GM19455 (cell line): ENCODE results near the gene CAD.
"Not testable (repeated sequence)": the region's sequence is repeated elsewhere in the genome, so short reads cannot be mapped to it uniquely, and the experiment has no call there.

Experiments
- ATAC-seq: cut with Tn5 transposase; IDR thresholded peaks from one replicate; pipeline ENCODE4 v1.9.1; 2021; ENCODE audit not compliant: unreplicated experiment

The CAD gene

DNA sequence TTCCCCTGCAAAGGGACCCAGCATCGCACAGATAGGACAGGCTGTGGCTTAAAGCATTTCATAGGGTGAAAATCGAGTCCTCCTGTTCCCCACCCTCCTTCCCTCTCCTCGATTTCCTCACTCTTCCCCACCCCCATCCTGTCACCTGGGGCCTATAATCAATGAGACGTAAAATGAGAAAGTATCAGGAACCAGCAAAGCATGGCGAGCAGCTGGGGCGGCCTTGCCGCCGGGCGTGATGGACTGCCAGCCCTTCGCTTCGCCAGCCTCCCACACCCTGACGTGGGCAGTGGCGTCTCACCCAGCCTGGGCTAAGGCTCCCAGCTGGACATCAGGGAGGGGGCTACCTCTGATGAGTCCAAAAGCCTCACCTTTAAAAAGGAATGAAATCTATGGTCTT is 34.6 kb downstream of the CAD start:
- ATAC-seq = no peak

DNA sequence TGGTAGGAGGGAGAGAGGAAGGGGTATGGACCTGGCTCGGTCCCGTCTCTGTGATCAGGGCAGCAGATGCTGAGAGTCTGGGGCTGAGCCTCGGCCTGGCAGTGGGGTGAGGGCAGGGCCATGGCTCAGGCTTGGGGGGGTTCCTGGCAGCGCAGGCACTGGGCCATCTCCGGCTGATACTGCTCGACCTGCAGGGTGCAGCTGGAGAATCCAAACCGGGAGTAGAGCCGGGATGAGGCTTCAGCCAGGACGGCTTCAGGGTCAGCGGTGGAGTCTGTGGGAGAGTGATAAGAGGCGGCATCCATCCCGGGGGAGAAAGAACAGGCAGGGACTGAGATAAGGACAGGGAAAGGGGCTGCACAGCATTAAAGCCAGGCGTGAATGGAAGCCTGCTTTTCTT is 38.0 kb downstream of the CAD start:
- no peak for ATAC-seq

DNA sequence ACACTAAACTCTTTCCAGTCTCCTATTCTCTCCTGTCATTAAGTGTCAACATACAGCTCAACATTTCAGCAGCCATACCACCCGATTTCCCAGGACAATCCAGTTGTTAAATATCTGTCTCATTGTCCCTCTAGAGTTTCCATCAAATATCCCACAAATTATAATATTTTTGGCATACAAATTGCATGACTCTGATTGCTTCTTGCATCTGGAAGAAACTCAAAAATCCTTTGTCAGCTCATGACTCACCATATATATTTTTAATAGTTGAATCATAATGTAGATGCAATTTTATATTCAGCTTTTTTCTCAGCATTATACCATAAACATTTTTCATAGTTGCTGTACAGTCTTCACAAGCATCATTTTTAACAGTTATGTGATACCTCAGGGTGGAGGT is 38.5 kb downstream of the CAD start:
- ATAC-seq = no peak

- no peak for ATAC-seq
These were observed 39.8 kb downstream of the CAD start for GRCh38 chr2:27256855-27257454.

GRCh38 chr2:27258051-27258450 is 40.9 kb downstream of the CAD start:
- no peak for ATAC-seq

DNA sequence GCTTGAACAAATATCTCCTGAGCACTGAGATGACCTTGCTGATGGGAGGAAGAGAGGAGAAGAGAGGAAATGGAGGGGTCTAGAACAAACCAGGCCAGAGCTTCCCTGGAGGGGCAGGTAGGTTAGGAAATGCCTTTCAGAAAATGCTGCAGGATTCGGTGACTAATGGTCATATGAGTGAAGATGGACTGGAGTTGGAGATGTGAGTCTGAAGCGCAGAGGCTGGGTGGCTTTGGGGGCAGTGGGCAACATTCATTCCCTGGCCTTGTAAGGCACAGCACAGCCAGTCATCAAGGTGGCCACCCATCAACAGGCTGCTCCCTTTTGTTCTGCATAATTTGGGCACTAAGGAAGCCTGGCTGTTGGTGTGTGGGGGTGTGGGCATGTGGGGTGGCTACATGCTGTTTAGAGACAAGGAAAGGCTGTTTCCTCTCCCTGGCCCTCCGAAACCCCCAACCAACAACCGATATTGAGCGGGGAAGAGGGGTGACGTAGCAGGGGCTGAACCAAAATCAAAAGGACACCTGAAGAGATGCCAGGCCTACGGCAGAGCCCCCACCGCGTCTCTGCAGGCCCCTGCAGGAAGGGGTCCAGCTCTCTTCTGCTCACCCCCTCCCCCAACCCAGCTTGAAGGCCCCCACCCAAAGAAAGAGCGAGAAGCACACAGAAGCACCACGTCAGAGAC is 44.2 kb downstream of the CAD start:
- no peak for ATAC-seq

- no peak for ATAC-seq
These were observed 44.7 kb downstream of the CAD start for GRCh38 chr2:27261926-27262298.

- ATAC-seq = no peak
These were observed 45.5 kb downstream of the CAD start, which contains the start of gene SLC30A3 for GRCh38 chr2:27262379-27263286. Gene SLC30A3 (minus strand): TSS chr2:27263047. CDS start chr2:27262906, 141 bp downstream.

GRCh38 chr2:27263287-27264252 is 46.4 kb downstream of the CAD start:
- ATAC-seq = no peak

DNA sequence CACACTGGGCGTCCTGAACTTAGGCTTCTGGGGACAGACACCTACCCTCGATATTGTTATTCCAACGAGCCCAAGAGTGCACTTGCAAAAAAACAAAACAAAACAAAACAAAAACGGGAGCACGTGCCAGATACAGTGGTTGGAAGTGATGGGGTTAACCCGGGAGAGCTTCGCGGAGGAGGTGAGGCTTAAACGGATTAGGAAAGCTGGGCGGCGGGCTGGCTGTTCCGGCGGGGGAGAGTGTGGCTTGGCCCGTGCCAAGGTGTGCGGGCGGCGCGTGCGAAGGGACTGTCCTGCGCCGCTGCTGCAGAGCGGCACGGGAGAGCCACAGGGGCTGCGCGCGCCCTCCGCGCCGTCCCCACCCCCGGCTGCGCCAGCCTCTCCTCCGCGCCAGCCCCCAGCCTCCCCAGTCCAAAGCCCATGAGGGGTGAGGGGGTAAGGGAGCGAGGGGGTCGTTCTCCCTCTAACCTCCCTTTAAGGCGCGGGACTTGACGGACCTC is 47.1 kb downstream of the CAD start:
- no peak for ATAC-seq

GRCh38 chr2:27264753-27265535 is 47.8 kb downstream of the CAD start:
- no peak for ATAC-seq

- no peak for ATAC-seq
These were observed 48.3 kb downstream of the CAD start for GRCh38 chr2:27265536-27265870.

DNA sequence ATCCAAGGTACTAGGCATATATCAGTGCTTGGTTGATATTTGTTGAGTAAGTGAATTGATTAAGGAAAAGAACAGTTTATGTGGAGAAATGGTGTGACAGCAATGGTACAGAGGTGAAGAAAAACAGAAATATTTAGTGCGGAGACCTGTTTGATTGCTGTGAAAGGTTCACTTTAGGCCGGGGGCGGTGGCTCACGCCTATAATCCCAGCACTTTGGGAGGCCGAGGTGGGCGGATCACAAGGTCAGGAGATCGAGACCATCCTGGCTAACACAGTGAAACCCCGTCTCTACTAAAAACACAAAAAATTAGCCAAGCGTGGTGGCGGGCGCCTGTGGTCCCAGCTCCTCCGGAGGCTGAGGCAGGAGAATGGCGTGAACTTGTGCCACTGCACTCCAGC is 51.1 kb downstream of the CAD start:
- ATAC-seq = not testable (repeated sequence)

DNA sequence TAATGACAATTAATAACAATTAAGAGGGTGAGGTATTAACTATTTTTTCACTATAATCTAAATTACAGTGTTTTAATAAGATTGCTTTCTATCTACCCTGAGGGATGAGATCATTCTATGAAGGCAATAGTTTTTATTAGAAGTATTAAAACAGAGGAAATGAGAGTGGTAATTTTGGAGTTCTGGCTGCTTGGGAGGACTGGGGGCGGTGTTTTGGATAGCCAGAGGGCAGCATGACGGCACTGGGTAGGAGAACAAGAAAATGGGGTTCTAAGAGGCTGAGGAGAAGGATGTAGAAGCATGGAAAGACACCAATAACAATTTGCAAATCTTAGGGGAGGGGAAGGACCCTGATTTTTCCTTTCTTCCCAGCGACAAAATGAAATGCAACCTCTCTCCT is 53.0 kb downstream of the CAD start:
- ATAC-seq = no peak

DNA sequence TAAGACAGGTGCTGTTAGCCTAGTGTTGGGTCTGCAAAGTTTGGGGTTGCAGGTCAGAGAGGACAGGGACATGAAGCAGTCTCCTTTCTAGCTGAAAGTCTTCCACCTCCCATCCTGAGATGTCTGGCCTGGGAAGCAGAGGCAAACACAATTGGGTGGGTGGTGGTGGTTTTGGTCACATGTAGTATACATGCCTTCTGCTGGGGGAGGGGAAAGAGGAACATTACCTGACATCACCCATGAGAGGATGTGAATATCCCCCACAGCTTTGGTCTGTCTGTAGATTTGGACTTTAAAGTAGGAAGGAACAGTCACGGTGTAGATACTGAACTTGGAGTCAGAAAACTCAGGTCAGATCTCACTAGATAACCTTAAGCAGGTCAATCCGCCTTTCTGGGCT is 53.5 kb downstream of the CAD start:
- no peak for ATAC-seq

GRCh38 chr2:27271631-27272340 is 54.6 kb downstream of the CAD start:
- ATAC-seq = no peak

DNA sequence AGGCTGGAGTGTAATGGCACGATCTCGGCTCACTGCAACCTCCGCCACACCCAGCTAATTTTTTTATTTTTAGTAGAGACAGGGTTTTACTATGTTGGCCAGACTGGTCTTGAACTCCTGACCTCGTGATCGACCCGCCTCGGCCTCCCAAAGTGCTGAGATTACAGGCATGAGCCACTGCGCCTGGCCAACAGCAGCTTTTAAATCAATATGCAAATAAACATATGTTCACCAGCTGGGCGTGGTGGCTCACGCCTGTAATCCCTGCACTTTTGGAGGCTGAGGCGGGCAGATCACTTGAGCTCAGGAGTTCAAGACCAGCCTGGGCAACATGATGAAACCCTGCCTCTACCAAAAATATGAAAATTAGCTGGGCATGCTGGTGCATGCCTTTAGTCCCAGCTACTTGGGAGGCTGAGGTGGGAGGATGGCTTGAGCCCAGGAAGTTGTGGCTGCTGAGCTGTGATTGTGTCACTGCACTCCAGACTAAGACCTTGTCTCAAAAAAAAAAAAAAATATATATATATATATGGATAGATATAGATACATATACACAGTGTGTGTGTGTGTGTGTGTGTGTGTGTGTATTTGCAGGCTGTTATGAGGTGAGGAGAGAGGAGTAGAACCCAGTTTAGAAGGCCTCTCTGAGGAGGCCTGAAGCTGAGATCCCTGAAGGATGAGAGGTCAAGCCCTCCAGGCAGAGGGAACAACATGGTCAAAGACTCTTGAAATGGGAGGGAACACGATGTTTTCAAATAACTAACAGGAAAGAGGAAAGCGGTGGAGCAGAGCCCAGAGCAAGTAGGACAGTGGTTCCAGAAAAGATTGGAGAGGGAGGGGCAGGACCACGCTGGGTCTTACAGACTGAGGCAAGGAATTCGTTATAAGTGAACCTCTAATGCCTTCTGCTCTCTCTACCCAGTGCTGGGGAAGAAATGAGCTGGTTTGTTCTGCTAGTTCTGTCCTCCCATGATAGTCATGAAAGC is 55.7 kb downstream of the CAD start:
- ATAC-seq = not testable (repeated sequence)
